ENCODE data around the gene SNIP1. TPM values are rescaled to one million over a fixed set of nuclear protein-coding genes. Genes with fewer than 3 reads are reported as not detected.

Gene SNIP1
- total and polyA plus RNA-seq, 2 experiments from 2014 or later: 7.0 to 11.4 TPM

DNA sequence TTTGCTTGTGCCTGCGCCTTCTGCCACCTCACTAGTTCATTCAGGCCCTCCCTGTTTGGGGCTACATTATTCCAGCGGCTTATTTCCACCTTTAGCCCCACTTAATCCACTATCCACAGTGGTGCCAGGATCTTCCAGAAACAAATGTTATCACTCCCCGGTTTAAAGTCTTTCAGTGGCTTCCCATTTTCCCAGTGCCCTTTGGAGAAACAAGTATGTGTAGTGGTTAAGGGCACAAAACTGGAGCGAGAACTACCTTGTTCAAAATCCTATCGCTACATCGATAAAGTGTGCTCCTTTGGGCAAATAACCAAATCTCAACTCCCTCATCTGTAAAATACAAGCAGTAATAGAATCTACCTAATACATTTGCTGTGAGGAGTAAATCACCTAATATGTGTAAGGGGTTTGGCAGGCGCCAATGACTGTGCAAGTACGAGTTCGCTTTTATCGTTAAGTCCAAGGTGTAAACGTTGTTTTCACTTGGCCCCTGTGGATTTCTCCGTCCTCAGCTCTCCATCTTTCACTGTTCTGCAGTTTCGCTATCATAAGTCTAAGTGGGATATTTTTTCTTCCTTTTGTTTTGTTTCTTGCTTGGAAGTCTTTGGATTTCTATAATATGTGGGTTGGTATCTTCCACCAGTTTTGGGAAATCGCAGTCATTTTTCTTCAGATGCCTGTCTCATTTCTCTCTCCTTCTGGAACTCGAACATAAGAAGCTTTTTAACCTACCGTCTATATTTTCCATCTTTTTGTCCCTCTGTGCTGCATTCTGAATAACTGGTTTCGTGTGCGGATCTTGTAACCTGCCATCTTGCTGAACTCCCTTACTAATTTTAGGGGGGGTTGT, 38.7 kb downstream of the SNIP1 start (continued):
- TF ChIP-seq, protein P1, sequence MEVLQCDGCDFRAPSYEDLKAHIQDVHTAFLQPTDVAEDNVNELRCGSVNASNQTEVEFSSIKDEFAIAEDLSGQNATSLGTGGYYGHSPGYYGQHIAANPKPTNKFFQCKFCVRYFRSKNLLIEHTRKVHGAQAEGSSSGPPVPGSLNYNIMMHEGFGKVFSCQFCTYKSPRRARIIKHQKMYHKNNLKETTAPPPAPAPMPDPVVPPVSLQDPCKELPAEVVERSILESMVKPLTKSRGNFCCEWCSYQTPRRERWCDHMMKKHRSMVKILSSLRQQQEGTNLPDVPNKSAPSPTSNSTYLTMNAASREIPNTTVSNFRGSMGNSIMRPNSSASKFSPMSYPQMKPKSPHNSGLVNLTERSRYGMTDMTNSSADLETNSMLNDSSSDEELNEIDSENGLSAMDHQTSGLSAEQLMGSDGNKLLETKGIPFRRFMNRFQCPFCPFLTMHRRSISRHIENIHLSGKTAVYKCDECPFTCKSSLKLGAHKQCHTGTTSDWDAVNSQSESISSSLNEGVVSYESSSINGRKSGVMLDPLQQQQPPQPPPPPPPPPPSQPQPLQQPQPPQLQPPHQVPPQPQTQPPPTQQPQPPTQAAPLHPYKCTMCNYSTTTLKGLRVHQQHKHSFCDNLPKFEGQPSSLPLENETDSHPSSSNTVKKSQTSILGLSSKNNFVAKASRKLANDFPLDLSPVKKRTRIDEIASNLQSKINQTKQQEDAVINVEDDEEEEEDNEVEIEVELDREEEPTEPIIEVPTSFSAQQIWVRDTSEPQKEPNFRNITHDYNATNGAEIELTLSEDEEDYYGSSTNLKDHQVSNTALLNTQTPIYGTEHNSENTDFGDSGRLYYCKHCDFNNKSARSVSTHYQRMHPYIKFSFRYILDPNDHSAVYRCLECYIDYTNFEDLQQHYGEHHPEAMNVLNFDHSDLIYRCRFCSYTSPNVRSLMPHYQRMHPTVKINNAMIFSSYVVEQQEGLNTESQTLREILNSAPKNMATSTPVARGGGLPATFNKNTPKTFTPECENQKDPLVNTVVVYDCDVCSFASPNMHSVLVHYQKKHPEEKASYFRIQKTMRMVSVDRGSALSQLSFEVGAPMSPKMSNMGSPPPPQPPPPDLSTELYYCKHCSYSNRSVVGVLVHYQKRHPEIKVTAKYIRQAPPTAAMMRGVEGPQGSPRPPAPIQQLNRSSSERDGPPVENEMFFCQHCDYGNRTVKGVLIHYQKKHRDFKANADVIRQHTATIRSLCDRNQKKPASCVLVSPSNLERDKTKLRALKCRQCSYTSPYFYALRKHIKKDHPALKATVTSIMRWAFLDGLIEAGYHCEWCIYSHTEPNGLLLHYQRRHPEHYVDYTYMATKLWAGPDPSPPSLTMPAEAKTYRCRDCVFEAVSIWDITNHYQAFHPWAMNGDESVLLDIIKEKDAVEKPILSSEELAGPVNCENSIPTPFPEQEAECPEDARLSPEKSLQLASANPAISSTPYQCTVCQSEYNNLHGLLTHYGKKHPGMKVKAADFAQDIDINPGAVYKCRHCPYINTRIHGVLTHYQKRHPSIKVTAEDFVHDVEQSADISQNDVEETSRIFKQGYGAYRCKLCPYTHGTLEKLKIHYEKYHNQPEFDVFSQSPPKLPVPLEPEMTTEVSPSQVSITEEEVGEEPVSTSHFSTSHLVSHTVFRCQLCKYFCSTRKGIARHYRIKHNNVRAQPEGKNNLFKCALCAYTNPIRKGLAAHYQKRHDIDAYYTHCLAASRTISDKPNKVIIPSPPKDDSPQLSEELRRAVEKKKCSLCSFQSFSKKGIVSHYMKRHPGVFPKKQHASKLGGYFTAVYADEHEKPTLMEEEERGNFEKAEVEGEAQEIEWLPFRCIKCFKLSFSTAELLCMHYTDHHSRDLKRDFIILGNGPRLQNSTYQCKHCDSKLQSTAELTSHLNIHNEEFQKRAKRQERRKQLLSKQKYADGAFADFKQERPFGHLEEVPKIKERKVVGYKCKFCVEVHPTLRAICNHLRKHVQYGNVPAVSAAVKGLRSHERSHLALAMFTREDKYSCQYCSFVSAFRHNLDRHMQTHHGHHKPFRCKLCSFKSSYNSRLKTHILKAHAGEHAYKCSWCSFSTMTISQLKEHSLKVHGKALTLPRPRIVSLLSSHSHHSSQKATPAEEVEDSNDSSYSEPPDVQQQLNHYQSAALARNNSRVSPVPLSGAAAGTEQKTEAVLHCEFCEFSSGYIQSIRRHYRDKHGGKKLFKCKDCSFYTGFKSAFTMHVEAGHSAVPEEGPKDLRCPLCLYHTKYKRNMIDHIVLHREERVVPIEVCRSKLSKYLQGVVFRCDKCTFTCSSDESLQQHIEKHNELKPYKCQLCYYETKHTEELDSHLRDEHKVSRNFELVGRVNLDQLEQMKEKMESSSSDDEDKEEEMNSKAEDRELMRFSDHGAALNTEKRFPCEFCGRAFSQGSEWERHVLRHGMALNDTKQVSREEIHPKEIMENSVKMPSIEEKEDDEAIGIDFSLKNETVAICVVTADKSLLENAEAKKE (CRISPR knock-in tag; IDR thresholded peaks at IDR 0.05): no peak
- TF ChIP-seq, protein P2, sequence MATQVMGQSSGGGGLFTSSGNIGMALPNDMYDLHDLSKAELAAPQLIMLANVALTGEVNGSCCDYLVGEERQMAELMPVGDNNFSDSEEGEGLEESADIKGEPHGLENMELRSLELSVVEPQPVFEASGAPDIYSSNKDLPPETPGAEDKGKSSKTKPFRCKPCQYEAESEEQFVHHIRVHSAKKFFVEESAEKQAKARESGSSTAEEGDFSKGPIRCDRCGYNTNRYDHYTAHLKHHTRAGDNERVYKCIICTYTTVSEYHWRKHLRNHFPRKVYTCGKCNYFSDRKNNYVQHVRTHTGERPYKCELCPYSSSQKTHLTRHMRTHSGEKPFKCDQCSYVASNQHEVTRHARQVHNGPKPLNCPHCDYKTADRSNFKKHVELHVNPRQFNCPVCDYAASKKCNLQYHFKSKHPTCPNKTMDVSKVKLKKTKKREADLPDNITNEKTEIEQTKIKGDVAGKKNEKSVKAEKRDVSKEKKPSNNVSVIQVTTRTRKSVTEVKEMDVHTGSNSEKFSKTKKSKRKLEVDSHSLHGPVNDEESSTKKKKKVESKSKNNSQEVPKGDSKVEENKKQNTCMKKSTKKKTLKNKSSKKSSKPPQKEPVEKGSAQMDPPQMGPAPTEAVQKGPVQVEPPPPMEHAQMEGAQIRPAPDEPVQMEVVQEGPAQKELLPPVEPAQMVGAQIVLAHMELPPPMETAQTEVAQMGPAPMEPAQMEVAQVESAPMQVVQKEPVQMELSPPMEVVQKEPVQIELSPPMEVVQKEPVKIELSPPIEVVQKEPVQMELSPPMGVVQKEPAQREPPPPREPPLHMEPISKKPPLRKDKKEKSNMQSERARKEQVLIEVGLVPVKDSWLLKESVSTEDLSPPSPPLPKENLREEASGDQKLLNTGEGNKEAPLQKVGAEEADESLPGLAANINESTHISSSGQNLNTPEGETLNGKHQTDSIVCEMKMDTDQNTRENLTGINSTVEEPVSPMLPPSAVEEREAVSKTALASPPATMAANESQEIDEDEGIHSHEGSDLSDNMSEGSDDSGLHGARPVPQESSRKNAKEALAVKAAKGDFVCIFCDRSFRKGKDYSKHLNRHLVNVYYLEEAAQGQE (IDR thresholded peaks at IDR 0.05; ENCODE audit: unreplicated experiment): no peak
- TF ChIP-seq, protein P3, sequence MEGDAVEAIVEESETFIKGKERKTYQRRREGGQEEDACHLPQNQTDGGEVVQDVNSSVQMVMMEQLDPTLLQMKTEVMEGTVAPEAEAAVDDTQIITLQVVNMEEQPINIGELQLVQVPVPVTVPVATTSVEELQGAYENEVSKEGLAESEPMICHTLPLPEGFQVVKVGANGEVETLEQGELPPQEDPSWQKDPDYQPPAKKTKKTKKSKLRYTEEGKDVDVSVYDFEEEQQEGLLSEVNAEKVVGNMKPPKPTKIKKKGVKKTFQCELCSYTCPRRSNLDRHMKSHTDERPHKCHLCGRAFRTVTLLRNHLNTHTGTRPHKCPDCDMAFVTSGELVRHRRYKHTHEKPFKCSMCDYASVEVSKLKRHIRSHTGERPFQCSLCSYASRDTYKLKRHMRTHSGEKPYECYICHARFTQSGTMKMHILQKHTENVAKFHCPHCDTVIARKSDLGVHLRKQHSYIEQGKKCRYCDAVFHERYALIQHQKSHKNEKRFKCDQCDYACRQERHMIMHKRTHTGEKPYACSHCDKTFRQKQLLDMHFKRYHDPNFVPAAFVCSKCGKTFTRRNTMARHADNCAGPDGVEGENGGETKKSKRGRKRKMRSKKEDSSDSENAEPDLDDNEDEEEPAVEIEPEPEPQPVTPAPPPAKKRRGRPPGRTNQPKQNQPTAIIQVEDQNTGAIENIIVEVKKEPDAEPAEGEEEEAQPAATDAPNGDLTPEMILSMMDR (conservative IDR thresholded peaks at IDR 0.05; ENCODE audit: low read depth in 2 of 2): no peak
- TF ChIP-seq NANOG (IDR thresholded peaks at IDR 0.05; ENCODE audit: borderline replicate concordance) (no peak), ZNF114 (CRISPR knock-in tag; IDR thresholded peaks at IDR 0.05) (no peak)

Measured in GM23338 (cell line).